GM19397 (cell line): ENCODE data around the gene EVPL.
"Not testable (repeated sequence)": the region's sequence is repeated elsewhere in the genome, so short reads cannot be mapped to it uniquely, and the experiment has no call there.

ENCODE experiments used
- ATAC-seq: cut with Tn5 transposase; IDR thresholded peaks from one replicate; pipeline ENCODE4 v1.9.1; 2021; ENCODE audit warnings: mild to moderate bottlenecking, moderate library complexity; ENCODE audit not compliant: unreplicated experiment

EVPL gene

DNA sequence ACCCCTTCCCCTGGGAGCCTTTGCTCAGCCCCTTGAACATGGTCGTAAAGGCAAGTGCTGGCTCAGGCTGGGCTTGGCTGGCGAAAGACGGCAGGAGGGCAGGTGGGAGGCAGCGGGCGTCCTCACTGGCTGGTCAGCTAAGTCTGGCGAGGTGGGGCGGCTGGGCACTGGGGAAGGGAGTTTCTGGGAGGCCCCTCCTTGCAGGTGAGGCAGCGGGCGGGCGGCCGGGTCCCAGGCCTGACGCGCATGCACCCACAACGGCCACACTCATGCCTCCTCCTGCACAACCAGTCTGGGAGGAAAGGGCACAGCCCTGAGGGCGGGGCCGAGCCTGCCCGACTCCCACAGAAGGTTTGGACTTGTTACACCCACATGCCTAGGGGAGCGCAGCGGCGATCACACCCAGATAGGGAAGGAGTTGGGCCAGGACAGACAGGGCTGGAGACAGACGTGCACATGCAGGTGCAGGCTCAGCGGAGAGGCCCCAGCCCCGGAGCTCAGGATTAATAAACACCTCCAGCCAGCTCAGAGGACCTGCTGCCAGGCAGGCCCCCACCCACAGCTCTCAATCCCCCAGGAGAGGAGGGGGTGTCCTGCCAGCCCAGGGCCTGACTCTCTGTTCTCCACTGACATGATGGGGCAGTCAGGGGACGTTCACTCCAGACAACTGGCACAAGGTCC is at the start of gene EVPL:
TSS of gene EVPL (minus strand) at position 148 of the 681 bp plus-strand sequence. CDS start at position 40, 108 bp downstream.
- ATAC-seq = no peak

- no peak for ATAC-seq
Observed at GRCh38 chr17:76076146-76076764, 49.1 kb upstream of the EVPL start.

DNA sequence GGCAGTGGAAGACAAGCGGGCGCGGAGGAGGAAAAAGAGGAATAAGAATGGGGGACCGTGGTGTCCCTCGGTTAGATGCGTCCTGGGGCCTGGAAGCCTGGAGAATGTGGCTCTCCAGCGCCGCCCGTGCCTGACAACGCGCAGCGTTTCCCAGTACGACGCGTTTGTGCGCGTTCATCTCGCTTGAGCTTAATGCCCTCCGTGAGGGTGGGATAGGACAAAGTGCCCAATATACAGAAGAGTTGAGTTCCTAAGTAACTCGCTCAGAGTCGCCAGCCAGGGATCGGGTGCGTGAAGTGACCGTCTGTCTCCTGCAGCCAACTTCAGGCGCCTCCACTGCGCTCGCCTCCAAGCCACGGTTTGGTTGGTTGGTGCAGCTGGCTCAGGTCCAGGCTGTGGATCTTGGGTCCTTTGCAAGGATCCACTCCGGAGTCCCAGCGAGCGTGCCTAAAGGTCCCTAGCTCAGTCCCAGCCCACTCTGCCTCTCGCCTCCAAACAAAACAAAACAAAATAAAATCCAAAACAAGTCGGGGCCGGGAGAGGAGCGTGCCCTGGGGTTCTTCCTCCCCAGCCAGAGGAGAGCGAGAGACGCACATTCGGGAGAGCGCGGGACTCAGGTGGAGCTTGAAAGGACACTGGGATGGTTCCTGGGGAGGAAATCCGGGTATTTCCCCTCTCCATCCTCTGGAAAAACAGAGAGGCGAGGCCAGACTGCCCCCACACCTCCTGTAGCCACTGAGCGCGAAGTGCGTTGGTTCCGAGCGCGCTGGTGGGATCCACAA is 48.4 kb upstream of the EVPL start:
- no peak for ATAC-seq

DNA sequence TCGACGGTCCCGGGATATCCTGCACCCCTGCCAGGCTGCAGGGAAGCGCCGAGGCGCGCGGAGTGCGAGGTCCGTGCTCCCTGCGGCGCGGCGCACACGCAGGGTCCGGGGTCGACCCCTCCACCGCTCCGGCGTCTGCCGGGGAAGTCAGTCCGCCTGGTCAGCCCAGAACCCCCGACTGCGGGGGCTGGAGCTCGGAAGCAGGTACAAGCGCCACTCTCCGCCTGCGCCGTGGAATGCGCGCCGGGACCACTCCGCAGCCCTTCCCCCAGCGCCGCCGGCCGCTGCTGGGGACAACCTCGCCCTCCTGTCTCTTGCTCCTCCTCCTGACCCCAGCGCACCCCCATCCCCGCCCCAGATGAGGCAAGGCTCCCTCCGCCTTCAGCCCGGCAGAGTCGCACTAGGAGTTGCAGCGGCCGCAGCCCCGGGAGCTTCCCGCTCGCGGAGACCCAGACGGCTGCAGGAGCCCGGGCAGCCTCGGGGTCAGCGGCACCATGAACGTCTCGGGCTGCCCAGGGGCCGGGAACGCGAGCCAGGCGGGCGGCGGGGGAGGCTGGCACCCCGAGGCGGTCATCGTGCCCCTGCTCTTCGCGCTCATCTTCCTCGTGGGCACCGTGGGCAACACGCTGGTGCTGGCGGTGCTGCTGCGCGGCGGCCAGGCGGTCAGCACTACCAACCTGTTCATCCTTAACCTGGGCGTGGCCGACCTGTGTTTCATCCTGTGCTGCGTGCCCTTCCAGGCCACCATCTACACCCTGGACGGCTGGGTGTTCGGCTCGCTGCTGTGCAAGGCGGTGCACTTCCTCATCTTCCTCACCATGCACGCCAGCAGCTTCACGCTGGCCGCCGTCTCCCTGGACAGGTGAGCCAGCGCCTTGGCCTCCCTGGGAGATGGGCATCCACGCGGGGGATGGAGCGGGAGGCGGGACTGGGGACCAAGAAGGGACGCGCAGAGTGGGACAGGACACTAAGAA is 47.6 kb upstream of the EVPL start, which contains the start of gene GALR2:
TSS of gene GALR2 (plus strand) at position 392 of the 974 bp plus-strand sequence. CDS start at position 495, 103 bp downstream.
- no peak for ATAC-seq

GRCh38 chr17:76072148-76072858 is 45.2 kb upstream of the EVPL start, which contains the start of gene SRP68:
Gene SRP68 (minus strand): TSS chr17:76072517. CDS start chr17:76072491, 26 bp downstream.
- peak; percentile 89 for ATAC-seq

DNA sequence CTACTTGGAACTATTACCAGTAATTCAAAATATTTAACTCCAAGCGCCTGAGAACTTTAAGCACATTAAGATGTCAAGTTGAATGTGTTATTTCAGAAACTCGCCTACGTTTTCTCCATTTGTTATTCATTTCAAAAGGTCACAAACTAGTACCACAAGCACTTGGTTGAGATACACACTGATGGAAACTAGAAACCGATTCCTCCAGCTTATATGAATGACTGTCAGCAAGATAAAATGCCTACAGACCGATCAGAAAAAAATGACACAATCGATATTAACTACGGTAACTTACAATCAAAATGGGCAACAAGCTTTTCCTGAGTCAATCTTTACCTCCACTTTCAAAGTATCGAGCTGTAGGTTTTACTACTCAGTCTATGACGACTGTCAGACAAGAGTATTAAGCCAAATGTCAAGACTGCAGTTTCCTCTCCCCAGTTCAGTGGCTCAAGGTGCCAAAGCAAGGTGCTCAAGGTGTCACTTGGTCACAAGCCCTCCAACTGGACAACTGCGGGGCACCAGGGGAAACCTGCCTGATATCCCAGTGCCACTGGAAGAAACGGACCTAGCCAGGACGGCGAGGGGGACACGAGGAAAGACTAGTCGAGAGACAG is 44.5 kb upstream of the EVPL start:
- ATAC-seq = no peak

DNA sequence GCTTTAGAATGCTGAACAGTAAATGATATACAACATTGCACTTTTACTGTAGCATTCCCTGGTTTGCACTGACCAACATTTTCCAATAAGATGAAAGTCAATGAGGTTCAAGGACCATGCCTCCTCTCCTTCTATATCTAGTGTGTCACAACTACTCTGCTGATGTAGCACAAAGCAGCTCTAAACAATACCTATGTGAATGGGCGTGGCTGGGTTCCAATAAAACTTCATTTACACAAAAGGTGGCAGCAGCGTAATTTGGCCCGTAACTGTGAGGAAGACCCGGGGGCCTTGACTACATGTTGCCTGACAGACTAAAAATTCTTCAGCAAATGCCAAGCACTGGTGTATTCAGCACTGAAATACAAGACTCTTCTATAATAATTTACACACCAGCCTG is 38.7 kb upstream of the EVPL start:
- no peak for ATAC-seq

DNA sequence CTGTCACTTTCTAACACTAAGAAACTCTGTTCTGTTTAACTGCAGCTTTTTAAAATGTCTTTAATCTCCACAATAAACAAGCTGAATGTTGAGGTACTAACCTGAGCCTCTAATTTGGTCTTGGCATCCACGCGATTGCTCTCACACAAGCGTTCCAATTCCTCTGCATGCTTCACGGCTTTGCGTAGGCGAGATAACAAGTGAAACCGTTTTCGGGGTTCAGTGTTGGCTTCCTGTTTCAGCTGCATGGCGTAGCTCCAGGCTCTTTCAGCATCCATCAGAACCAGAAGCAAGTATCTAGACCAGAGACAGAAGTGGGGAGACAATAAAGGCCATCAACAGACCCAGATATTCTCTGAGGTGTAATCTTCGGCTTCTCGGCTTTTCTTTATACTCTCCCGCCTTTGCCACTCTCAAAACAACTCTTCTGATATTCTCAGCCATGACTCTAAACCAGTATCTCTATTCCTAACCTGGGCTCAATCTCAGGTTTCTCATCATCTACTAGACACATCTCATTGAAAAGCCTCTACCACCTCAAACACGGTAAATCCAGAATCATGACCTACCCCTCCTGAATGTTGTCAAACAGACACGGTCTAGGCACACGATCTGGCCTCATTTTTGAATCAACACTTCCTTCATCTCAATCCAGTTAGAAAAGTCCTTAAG is 36.9 kb upstream of the EVPL start:
- no peak for ATAC-seq

DNA sequence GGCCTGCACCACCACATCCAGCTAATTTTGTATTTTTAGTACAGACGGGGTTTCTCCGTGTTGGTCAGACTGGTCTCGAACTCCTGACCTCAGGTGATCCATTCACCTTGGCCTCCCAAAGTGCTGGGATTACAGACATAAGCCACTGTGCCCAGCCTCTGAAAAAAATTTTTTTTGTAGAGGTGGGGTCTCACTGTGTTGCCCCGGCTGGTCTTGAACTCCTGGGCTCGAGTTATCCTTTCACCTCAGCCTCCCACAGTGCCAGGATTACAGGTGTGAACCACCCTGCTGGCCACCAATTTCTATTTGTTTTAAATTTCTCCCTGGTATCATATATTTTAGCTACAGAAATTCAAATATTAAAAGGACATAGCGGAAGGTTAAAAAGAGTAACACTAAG is 31.2 kb upstream of the EVPL start:
- ATAC-seq = not testable (repeated sequence)

GRCh38 chr17:76056882-76057281 is 29.8 kb upstream of the EVPL start:
- no peak for ATAC-seq

DNA sequence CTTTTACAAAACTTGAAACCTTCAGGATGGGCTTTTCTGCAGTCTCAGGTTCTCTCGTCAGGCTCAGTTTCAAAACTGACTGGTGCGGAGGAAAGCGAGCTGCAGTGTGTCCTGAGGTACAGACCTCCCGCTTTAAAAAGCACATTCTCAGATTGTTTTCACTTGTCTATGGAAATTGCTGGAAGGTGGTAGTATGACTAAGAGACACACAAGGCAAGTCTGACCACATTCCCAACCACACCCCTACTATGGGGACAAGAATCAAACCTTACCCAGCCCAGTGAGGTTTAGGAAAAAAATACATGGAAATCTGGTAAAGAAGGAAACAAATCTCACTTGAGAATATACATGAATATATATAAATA is 27.0 kb upstream of the EVPL start:
- no peak for ATAC-seq

- no peak for ATAC-seq
Observed at GRCh38 chr17:76053246-76054111, 26.4 kb upstream of the EVPL start.

- ATAC-seq = no peak
Observed at GRCh38 chr17:76051561-76051960, 24.5 kb upstream of the EVPL start.

DNA sequence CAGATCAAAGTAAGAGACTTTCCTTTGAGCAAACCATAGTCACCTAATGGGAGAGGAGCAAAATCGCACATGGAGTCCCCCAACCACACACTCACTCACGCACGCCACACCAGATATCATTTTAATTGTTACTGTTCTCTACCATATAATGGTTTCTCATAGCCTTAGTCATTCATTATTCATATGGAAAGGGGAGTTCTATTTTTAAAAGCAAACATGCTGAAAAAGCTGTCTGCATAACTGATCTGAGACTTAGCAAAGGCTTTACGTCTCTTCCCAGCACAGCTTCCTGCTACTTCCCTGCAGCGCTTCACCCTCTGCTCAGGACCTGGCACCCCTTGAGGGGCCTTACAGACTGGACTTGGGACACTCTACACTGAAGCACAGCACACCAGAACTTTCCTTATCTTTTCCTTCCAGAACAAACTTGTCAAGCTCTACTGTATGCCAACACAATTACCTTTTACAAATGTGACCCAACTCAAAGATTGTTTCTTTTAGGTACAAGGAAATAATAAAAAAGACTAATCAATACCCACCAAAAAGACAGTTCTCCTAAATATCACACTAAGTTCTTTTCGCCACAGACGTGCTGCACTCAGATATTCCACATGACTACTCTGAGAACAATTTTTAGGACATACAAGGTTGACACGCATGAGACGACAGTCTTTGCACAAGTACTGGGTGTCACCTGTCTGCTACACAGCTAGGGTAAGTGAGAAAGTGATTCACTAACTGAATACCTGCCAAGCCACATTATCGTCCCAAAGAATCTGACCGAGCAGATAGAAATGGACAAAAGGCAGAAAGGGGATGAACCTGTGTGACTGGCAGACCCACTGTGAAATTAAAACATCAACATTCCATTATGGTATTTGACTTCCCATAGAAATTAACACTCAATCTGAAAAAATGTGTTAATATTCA is 23.7 kb upstream of the EVPL start:
- ATAC-seq = no peak

DNA sequence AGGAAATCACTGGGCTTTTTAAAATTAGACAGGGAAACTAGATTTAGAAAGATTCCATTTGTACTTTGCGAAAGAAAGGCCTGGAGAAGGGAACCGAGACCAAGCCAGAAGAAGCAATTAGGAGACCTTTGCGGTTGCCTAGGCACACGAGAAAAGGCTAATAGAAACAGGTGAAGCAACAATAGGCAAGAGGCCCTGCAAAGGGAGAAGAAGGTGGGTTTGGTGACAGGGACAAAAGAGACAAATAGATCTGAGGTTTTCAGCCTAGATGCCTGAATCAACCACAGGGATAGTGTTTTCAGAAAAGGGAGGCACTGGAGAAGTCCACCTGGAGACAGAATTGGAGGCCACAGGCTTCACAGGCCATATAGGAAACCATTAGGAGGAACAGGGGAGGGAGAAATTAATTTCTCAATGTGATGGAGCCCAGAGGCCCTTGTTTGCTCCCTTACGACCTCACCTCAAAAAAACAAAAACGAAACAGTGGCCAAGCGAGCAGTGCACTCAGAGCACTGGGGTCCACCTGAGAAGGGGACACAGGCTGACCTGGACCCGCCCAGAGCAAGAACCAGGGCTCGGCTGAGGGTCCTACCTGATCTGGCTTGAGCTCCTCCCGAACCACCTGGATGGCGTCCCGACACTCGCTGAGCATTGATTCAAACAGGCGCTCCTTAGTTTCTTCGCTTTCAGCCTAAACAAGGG is 22.9 kb upstream of the EVPL start:
- no peak for ATAC-seq

GRCh38 chr17:76049239-76049638 is 22.1 kb upstream of the EVPL start:
- ATAC-seq = no peak
